AG10803 (cell line): ENCODE results near the gene MAP1LC3B2.

ENCODE experiments used
- DNase-seq: peaks from one replicate; pipeline ENCODE4 v3.0.0; 2010; ENCODE audit warnings: low read depth
- H3K4me3 ChIP-seq: 2 replicates; pipeline ENCODE4 v1.5.1; 2011; ENCODE audit warnings: mild to moderate bottlenecking, low read length, control low read depth
- CTCF ChIP-seq: conservative IDR thresholded peaks from 2 replicates; pipeline ENCODE4 v1.5.1; 2011; ENCODE audit warnings: mild to moderate bottlenecking, low read length, control low read depth, inconsistent platforms

Gene MAP1LC3B2

GRCh38 chr12:116537101-116537904 is 21.9 kb upstream of the MAP1LC3B2 start:
- no peak for TF ChIP-seq CTCF
- H3K4me3 ChIP-seq, result no peak overlapping the region
- no peak for DNase-seq

- no peak overlapping the region for H3K4me3 ChIP-seq
- no peak for TF ChIP-seq CTCF
- DNase-seq, result no peak
These were observed 21.0 kb upstream of the MAP1LC3B2 start for GRCh38 chr12:116538076-116538591.

GRCh38 chr12:116538682-116539305 is 20.4 kb upstream of the MAP1LC3B2 start:
- no peak for DNase-seq
- H3K4me3 ChIP-seq, result no peak overlapping the region
- no peak for TF ChIP-seq CTCF

- peak; percentile 45 for DNase-seq
- H3K4me3 ChIP-seq, result no peak overlapping the region
- no peak for TF ChIP-seq CTCF
These were observed 19.8 kb upstream of the MAP1LC3B2 start for GRCh38 chr12:116539361-116539771.

- DNase-seq, result peak; percentile 84
These were observed 19.2 kb upstream of the MAP1LC3B2 start for GRCh38 chr12:116539905-116540482.

GRCh38 chr12:116540622-116541152 is 18.5 kb upstream of the MAP1LC3B2 start:
- peak; percentile 56 for DNase-seq
- H3K4me3 ChIP-seq, result no peak overlapping the region
- TF ChIP-seq CTCF, result no peak

More at GRCh38 chr12:116539905-116540482, 19.2 kb upstream of the MAP1LC3B2 start:
- no peak overlapping the region for H3K4me3 ChIP-seq
- no peak for TF ChIP-seq CTCF
